ENCODE measurements around the gene GPR32.

The GPR32 gene

GRCh38 chr19:50790396-50790795 is 20.1 kb downstream of the GPR32 start, which contains the start of gene ACP4:
TSS of gene ACP4 (plus strand) at chr19:50790415. CDS start at chr19:50790415, 0 bp downstream.
- in situ Hi-C loops (cut with MboI; ENCODE audit: low sequenced_read_pairs, unreplicated experiment), result loop anchor here (10.0 to 25.0 kb wide), 3 partner anchors 124 to 428 kb away; partner anchors contain the start of genes KLK4 and NAPSA
- no peak for DNase-seq (ENCODE audit: low spot score)
- TF ChIP-seq CTCF (IDR thresholded peaks at IDR 0.05; ENCODE audit: borderline replicate concordance, control extremely low read depth, extremely low read depth, insufficient read depth, missing control alignments), result no peak

GRCh38 chr19:50790922-50791467 is 20.7 kb downstream of the GPR32 start:
- no peak for TF ChIP-seq CTCF (IDR thresholded peaks at IDR 0.05; ENCODE audit: borderline replicate concordance, control extremely low read depth, extremely low read depth, insufficient read depth, missing control alignments)
- no peak for DNase-seq (ENCODE audit: low spot score)
- in situ Hi-C loops (cut with MboI; ENCODE audit: low sequenced_read_pairs, unreplicated experiment), result loop anchor here (10.0 to 25.0 kb wide), 3 partner anchors 124 to 429 kb away; partner anchors contain the start of genes KLK4 and NAPSA

GRCh38 chr19:50791594-50792271 is 21.5 kb downstream of the GPR32 start:
- in situ Hi-C loops (cut with MboI; ENCODE audit: low sequenced_read_pairs, unreplicated experiment), result loop anchor here (10.0 to 25.0 kb wide), 3 partner anchors 123 to 429 kb away; partner anchors contain the start of genes KLK4 and NAPSA
- no peak for DNase-seq (ENCODE audit: low spot score)
- no peak for TF ChIP-seq CTCF (IDR thresholded peaks at IDR 0.05; ENCODE audit: borderline replicate concordance, control extremely low read depth, extremely low read depth, insufficient read depth, missing control alignments)

- TF ChIP-seq CTCF (IDR thresholded peaks at IDR 0.05; ENCODE audit: borderline replicate concordance, control extremely low read depth, extremely low read depth, insufficient read depth, missing control alignments), result no peak
- DNase-seq (ENCODE audit: low spot score), result no peak
- in situ Hi-C loops (cut with MboI; ENCODE audit: low sequenced_read_pairs, unreplicated experiment), result loop anchor here (10.0 to 25.0 kb wide), 3 partner anchors 122 to 430 kb away; partner anchors contain the start of genes KLK4 and NAPSA
Measured at GRCh38 chr19:50792272-50793250, 22.3 kb downstream of the GPR32 start.

- no peak for TF ChIP-seq CTCF (IDR thresholded peaks at IDR 0.05; ENCODE audit: borderline replicate concordance, control extremely low read depth, extremely low read depth, insufficient read depth, missing control alignments)
- DNase-seq (ENCODE audit: low spot score), result no peak
- in situ Hi-C loops (cut with MboI; ENCODE audit: low sequenced_read_pairs, unreplicated experiment), result loop anchor here (10.0 to 25.0 kb wide), 3 partner anchors 121 to 431 kb away; partner anchors contain the start of genes KLK4 and NAPSA
Measured at GRCh38 chr19:50793558-50794065, 23.3 kb downstream of the GPR32 start.
